Measurements from ENCODE around the gene SNTG2.

SNTG2 gene

DNA sequence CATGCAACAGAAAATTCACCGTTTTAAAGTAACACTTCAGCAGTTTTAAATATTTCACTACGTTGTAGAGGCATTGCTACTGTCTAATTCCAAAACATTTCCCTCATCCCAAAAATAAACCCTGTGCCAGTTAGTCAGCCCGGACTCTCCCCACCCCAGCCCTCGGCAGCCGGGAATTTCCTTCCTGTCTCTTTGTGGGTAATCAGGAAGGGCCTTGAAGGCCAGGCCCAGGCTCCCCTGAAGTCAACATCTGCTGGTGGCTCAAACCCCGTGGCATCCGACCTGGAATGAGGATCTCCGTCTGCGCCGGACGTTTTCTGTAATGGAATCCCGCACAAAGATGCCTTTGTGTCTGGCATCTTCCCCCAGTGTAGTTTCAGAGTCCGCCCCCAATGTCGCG lies 219.6 kb downstream of the SNTG2 start:
- H3K4me3 ChIP-seq (ENCODE audit: low read depth, low read length) = no peak overlapping the region
- TF ChIP-seq, protein P1, sequence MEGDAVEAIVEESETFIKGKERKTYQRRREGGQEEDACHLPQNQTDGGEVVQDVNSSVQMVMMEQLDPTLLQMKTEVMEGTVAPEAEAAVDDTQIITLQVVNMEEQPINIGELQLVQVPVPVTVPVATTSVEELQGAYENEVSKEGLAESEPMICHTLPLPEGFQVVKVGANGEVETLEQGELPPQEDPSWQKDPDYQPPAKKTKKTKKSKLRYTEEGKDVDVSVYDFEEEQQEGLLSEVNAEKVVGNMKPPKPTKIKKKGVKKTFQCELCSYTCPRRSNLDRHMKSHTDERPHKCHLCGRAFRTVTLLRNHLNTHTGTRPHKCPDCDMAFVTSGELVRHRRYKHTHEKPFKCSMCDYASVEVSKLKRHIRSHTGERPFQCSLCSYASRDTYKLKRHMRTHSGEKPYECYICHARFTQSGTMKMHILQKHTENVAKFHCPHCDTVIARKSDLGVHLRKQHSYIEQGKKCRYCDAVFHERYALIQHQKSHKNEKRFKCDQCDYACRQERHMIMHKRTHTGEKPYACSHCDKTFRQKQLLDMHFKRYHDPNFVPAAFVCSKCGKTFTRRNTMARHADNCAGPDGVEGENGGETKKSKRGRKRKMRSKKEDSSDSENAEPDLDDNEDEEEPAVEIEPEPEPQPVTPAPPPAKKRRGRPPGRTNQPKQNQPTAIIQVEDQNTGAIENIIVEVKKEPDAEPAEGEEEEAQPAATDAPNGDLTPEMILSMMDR (IDR thresholded peaks at IDR 0.05; ENCODE audit: low read depth, low read length) = no peak
- no peak for DNase-seq
- no peaks in the 10 kb centered on the region for H3K27me3 ChIP-seq (ENCODE audit: insufficient read depth, low read depth, severe bottlenecking)
- no peaks in the 10 kb centered on the region for H3K36me3 ChIP-seq
- peaks cover 7% of the 10 kb centered on the region for H3K9me3 ChIP-seq (ENCODE audit: severe bottlenecking)
- H3K27ac ChIP-seq = no peak overlapping the region

DNA sequence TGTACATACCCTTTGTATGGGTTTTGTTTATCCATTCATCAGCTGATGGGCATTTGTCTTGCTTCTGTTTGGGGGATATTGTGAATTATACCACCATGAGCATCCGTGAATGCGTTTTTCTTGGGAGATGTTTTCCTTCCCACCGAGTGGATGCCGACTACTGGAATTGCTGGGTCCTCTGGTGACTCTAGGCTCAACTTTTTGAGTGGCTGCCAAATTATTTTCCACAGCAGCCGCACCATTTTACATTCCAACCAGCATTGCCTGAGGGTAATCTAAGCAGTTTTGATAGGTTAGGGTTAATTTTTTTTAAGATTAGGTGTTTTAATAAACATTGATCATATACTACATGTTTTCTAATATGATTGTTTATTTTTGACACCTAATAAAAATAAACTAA lies 220.1 kb downstream of the SNTG2 start:
- Histone ChIP-seq H3K9me3 (ENCODE audit: severe bottlenecking) (peaks cover 7% of the 10 kb centered on the region), H3K36me3 (no peaks in the 10 kb centered on the region)

DNA sequence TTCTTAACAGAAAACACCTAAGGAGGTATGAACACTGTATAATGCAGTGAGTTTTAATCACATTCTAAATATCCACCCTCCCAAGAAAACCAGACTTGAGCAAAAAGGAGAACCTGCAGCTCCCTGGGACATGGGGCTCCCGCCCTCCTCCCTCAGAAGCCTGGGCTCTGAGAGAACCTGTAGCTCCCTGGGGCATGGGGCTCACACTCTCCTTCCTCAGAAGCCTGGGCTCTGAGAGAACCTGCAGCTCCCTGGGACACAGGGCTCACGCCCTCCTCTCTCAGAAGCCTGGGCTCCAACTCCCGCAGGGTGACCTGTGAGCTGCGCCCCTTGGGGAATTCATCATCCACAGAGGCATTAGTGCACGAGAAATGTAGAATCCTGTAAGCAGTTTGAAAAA lies 222.9 kb downstream of the SNTG2 start:
- H3K4me3 ChIP-seq (ENCODE audit: low read depth, low read length) = no peak overlapping the region
- TF ChIP-seq, protein P1 (IDR thresholded peaks at IDR 0.05; ENCODE audit: low read depth, low read length) = no peak
- DNase-seq = no peak
- peaks cover 5% of the 10 kb centered on the region for H3K9me3 ChIP-seq (ENCODE audit: severe bottlenecking)
- H3K36me3 ChIP-seq = no peaks in the 10 kb centered on the region
- H3K27me3 ChIP-seq (ENCODE audit: insufficient read depth, low read depth, severe bottlenecking) = no peaks in the 10 kb centered on the region
- no peak overlapping the region for H3K27ac ChIP-seq

More for the DNA sequence above, 220.1 kb downstream of the SNTG2 start:
- TF ChIP-seq, protein P1 (IDR thresholded peaks at IDR 0.05; ENCODE audit: low read depth, low read length) = no peak
- Histone ChIP-seq H3K4me3 (ENCODE audit: low read depth, low read length) (no peak overlapping the region), H3K27me3 (ENCODE audit: insufficient read depth, low read depth, severe bottlenecking) (no peaks in the 10 kb centered on the region), H3K27ac (no peak overlapping the region)
- no peak for DNase-seq

DNA sequence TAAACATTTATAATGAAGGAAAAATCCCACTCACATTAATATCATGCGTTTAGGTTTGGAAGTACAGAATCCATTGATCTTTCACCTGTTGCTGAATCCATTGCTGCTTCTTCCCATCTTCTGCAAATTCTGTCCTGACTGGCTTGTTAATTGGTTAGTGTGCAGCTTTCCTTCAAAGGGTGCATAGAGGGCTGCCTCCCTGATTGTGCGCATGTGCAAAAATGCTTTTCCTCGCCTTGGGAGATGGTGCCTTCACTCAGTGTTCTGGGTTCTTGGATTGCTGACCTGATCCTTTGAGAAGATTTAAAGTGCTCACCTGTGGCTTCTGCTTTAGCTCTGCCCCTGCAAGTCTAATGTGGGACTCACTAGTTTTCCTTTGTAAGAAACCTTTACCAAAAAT lies 231.2 kb downstream of the SNTG2 start:
- Histone ChIP-seq H3K27ac (no peak overlapping the region), H3K27me3 (ENCODE audit: insufficient read depth, low read depth, severe bottlenecking) (no peaks in the 10 kb centered on the region), H3K9me3 (ENCODE audit: severe bottlenecking) (peaks cover 6% of the 10 kb centered on the region), H3K36me3 (no peaks in the 10 kb centered on the region), H3K4me3 (ENCODE audit: low read depth, low read length) (no peak overlapping the region)
- TF ChIP-seq, protein P1 (IDR thresholded peaks at IDR 0.05; ENCODE audit: low read depth, low read length) = no peak
- no peak for DNase-seq

DNA sequence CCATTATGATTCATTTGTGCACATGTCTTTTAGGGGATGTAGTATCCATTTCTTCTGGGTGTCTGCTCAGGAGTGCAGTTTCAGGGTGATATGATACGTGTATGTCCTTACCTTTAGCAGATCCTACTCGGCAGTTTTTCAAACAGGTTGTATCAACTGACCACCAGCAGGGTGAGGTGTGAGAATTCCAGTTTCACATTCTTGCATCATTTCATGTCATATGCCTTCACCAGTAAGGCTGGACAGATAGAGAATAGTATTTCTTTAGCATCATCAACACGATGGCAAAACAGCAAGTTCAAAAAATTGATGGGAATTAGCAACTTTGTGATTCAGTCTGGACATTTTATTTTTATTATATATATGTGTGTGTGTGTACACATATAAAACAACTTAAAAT lies 232.7 kb downstream of the SNTG2 start:
- H3K27ac ChIP-seq = no peak overlapping the region
- H3K36me3 ChIP-seq = no peaks in the 10 kb centered on the region
- DNase-seq = no peak
- TF ChIP-seq, protein P1 (IDR thresholded peaks at IDR 0.05; ENCODE audit: low read depth, low read length) = no peak
- H3K4me3 ChIP-seq (ENCODE audit: low read depth, low read length) = no peak overlapping the region
- peaks cover 6% of the 10 kb centered on the region for H3K9me3 ChIP-seq (ENCODE audit: severe bottlenecking)
- no peaks in the 10 kb centered on the region for H3K27me3 ChIP-seq (ENCODE audit: insufficient read depth, low read depth, severe bottlenecking)

DNA sequence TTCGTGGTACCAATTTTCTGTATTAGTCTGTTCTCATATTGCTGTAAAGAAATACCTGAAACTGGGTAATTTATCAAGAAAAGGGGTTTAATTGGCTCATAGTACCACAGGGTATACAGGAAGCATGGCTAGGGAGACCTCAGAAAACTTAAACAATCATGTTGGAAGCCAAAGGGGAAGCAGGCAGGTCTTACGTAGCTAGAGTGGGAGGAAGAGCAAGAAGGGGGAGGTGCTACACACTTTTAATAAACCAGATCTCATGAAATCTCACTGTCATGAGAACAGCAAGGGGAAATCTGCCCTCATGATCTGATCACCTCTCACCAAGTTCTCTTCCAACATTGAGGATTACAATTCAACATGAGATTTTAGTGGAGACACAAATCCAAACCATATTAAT lies 235.8 kb downstream of the SNTG2 start:
- Histone ChIP-seq H3K4me3 (ENCODE audit: low read depth, low read length) (no peak overlapping the region), H3K27ac (no peak overlapping the region), H3K9me3 (ENCODE audit: severe bottlenecking) (peaks cover 6% of the 10 kb centered on the region), H3K27me3 (ENCODE audit: insufficient read depth, low read depth, severe bottlenecking) (no peaks in the 10 kb centered on the region), H3K36me3 (no peaks in the 10 kb centered on the region)
- DNase-seq = no peak
- TF ChIP-seq, protein P1 (IDR thresholded peaks at IDR 0.05; ENCODE audit: low read depth, low read length) = no peak

All from WERI-Rb-1 (cell line).